HG03558 (cell line): ENCODE measurements around the gene VAT1.

ENCODE experiments used
- ATAC-seq: cut with Tn5 transposase; IDR thresholded peaks from one replicate; pipeline ENCODE4 v1.9.1; 2021; ENCODE audit warnings: moderate number of reproducible peaks; ENCODE audit not compliant: unreplicated experiment; ENCODE audit errors: extremely low read depth

Gene VAT1

GRCh38 chr17:43028221-43028861 is 6.2 kb upstream of the VAT1 start:
- no peak for ATAC-seq

GRCh38 chr17:43027091-43028032 is 5.2 kb upstream of the VAT1 start:
- no peak for ATAC-seq

- no peak for ATAC-seq
Measured at GRCh38 chr17:43026595-43026994, 4.4 kb upstream of the VAT1 start.

DNA sequence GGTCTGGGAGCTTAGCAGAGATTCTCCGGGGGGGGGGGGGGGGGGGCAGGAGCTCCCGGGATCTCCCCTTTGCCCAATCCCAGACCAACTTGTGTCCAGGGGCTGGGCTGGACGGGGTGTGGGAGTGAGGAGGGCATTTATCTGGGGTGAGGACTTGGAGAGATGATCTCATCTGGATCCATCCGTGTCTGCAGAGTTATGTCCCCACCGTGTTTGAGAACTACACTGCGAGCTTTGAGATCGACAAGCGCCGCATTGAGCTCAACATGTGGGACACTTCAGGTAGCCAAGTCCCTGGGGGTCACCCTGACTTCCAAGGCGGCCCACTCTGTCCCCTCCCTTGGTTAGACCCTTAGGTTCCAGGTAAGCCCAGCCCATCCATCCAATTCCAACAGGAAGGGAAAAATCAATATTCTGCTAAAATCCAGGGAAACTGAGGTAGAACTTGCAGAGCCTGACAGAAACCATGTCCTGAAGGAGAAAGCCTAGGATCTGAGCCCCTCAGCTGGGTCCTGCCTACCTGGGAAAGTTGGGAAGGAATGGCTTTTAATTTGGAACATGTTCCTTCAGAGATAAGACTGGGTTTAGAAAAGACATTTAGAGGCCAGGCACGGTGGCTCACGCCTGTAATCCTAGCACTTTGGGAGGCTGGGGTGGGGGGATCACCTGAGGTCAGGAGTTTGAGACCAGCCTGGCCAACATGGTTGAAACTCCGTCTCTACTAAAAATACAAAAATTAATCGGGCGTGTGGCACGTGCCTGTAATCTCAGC is 3.8 kb upstream of the VAT1 start:
- no peak for ATAC-seq

DNA sequence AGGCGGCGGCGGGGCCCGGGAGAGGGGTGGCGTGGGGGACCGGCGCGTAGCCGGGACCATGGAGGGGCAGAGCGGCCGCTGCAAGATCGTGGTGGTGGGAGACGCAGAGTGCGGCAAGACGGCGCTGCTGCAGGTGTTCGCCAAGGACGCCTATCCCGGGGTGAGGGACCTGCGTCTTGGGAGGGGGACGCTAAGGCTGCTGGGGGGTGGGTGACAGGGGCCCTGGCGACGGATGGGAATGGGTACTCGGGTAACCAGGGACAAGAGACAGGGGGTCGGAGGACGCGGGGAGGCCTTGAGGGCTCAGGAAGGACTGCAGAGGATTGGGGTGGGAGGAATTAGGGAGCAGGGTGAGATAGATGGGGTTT is 3.1 kb upstream of the VAT1 start:
- no peak for ATAC-seq

- ATAC-seq = no peak
Measured at GRCh38 chr17:43024407-43025289, 2.5 kb upstream of the VAT1 start, which contains the start of gene RND2. Gene RND2, plus strand, starts transcription at chr17:43025231. Its CDS starts 117 bp downstream, at chr17:43025348.

- no peak for ATAC-seq
Measured at GRCh38 chr17:43020789-43021740, 1.1 kb downstream of the VAT1 start.

DNA sequence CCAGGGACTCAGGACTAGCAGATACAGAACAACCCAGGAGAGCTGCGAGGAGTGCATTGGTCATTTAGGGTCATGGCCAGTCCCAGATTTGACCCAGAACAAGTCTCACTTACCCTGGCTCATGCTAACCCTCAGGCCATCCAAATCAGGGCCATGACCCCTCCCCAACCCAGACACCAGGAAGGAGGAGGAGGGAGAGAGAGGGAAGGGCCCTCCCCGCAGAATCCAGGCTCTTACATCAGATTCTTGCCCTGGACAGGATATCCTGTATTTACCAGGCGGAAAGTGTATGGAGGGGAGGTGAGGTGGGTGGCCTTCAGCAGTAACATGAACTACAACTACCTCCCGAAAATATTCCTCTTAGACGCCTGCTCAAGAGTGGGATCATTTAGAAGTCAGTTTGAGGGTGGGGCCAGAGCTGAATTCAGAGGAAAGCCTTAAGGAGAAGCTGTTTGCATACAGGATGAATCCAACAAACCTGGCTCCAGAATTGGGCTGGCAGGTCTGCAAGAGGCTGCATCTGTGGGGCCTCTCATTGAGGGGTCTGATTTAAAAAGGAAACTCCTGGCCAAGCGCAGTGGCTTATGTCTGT is 2.1 kb downstream of the VAT1 start:
- ATAC-seq = no peak

- no peak for ATAC-seq
Measured at GRCh38 chr17:43019418-43019817, 2.8 kb downstream of the VAT1 start.

DNA sequence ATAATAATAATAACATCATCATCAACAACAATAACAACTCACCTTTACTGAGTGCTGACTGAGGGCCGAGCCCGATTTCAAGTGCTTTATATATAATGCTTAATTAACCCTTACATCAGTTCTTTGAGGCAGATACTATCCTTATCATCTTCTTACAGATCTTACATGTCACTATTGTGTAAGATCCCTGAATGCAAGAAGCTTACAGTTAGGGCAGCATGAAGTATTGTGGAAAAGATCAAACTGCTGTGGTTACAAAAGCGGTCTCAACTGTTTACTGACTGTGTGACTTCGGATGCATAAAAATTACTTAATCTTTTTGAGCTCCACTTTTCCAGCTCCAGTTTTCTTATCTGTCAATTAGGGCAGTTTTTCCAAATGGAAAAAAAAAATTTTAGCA is 3.3 kb downstream of the VAT1 start:
- ATAC-seq = no peak

GRCh38 chr17:43018008-43018853 is 4.0 kb downstream of the VAT1 start:
- ATAC-seq = no peak

GRCh38 chr17:43016216-43016615 is 6.0 kb downstream of the VAT1 start:
- no peak for ATAC-seq

DNA sequence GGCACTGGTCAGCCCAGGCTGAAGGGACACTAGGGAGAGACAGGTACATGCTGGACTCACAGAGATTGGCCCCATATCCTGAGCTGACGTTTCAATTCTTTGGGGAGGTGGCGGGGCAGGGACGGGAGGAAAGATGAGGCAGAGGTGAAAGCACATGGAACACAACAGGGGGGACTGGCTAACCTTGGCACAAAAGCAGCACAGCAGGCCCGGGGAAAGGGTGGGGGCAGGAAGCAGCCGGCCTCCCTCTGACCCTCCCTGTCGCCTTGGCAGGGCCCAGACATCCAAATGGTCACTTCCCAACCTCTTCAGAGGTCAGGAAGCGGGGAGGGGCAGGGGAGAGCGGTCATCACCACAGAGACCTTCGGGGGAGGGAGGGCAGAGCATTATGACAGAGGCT is 6.6 kb downstream of the VAT1 start:
- no peak for ATAC-seq

DNA sequence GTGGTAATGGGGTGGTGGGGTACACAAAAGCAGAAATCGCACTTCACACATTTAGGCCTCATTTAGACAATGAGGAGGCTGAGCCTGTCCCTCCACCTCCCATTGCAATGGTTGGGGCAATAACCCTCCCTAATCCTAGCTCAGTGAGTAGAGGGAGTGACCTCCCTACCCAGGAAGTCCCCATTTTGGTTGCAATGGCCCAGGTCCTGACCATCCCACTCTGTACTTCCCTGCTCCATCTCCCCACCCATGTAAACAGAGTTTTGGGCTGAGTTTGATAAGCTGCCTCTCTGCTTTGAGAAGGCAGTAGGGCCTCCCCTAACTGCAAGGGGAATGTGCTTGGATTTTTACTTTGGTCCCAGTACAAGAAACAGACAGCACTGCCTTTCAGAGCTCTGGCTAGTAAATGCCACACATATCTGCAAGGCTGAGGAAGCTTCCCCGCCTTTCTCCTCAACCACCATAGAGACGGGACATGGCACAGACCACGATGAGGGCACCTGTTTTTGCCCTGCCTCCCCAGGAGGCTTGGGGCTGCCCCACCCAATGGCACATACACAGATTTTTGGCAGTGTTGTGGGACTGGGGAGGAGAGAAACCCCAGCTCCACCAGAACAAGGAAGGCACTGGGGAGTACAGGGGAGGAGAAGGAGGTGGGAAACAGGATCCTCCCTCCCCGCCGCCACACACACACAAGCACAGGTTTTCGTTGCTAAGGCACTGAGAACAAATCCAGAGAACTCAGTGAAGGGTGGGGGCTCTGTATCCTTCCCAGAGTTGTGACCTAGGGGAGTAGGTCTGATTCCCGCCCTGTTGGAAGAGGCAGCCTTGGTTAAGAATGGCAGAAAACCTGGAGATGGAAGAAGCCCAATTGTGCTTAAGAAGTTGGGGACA is 7.3 kb downstream of the VAT1 start:
- no peak for ATAC-seq

GRCh38 chr17:43014020-43014648 is 8.1 kb downstream of the VAT1 start:
- ATAC-seq = no peak

DNA sequence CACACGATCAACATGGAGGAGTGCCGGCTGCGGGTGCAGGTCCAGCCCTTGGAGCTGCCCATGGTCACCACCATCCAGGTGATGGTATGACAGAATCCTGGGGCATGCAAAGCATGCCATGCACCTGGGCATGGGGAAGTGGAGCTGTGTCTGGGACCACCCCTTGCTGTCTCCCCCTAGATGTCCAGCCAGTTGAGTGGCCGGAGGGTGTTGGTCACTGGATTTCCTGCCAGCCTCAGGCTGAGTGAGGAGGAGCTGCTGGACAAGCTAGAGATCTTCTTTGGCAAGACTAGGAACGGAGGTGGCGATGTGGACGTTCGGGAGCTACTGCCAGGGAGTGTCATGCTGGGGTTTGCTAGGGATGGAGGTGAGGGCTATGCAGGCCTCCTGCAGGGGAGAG is 8.9 kb downstream of the VAT1 start:
- no peak for ATAC-seq
